H4 (cell line): ENCODE data around the gene YIPF6. TPM values are rescaled to one million over a fixed set of nuclear protein-coding genes. Genes with fewer than 3 reads are reported as not detected.
"Not testable (repeated sequence)": the region's sequence is repeated elsewhere in the genome, so short reads cannot be mapped to it uniquely, and the experiment has no call there.

Experiments
- DNase-seq: peaks from one replicate; pipeline ENCODE4 v3.0.0-alpha.2; 2015; ENCODE audit warnings: low spot score
- total RNA-seq: library from RNA; depleted of rRNA; stranded (reverse); fragments of >200 nt; shearing (Covaris generic); gene quantifications from 2 replicates; pipeline ENCODE4 v1.2.3, GENCODE V29; 2014

YIPF6 gene
- total RNA-seq, 1 experiment from 2014 or later: 23.2 TPM

- DNase-seq: no peak
Measured at GRCh38 chrX:68506649-68507048, 7.8 kb downstream of the YIPF6 start.

GRCh38 chrX:68508799-68509198, 9.9 kb downstream of the YIPF6 start:
- DNase-seq: no peak

- peak; percentile 17 for DNase-seq
Measured at GRCh38 chrX:68511255-68511654, 12.4 kb downstream of the YIPF6 start.

- DNase-seq: not testable (repeated sequence)
Measured at GRCh38 chrX:68524680-68525079, 25.8 kb downstream of the YIPF6 start.

GRCh38 chrX:68532831-68533533, 34.1 kb downstream of the YIPF6 start:
- no peak for DNase-seq

- DNase-seq: no peak
Measured at GRCh38 chrX:68533656-68534055, 34.8 kb downstream of the YIPF6 start.

GRCh38 chrX:68534691-68535090, 35.8 kb downstream of the YIPF6 start:
- no peak for DNase-seq

- no peak for DNase-seq
Measured at GRCh38 chrX:68536429-68536828, 37.6 kb downstream of the YIPF6 start.

GRCh38 chrX:68536884-68537283, 38.0 kb downstream of the YIPF6 start:
- no peak for DNase-seq

- DNase-seq: no peak
Measured at GRCh38 chrX:68550193-68550592, 51.3 kb downstream of the YIPF6 start.

- no peak for DNase-seq
Measured at GRCh38 chrX:68556036-68556435, 57.2 kb downstream of the YIPF6 start.

GRCh38 chrX:68557126-68557525, 58.3 kb downstream of the YIPF6 start:
- not testable (repeated sequence) for DNase-seq

- DNase-seq: not testable (repeated sequence)
Measured at GRCh38 chrX:68559905-68560304, 61.1 kb downstream of the YIPF6 start.

GRCh38 chrX:68568136-68568535, 69.3 kb downstream of the YIPF6 start:
- DNase-seq: no peak

GRCh38 chrX:68570598-68570997, 71.7 kb downstream of the YIPF6 start:
- DNase-seq: no peak

- DNase-seq: no peak
Measured at GRCh38 chrX:68571292-68571609, 72.4 kb downstream of the YIPF6 start.

GRCh38 chrX:68571610-68572311, 72.9 kb downstream of the YIPF6 start:
- DNase-seq: peak; percentile 68

GRCh38 chrX:68574240-68574639, 75.4 kb downstream of the YIPF6 start:
- no peak for DNase-seq

- no peak for DNase-seq
Measured at GRCh38 chrX:68579810-68580209, 81.0 kb downstream of the YIPF6 start.

GRCh38 chrX:68584221-68584620, 85.4 kb downstream of the YIPF6 start:
- DNase-seq: peak; percentile 21
